Measurements from ENCODE around the gene RAB40C. TPM values are rescaled to one million over a fixed set of nuclear protein-coding genes. Genes with fewer than 3 reads are reported as not detected.
A peak's percentile ranks its signal among the peaks of the same experiment; 100 is the strongest.

Gene RAB40C
- total RNA-seq, 1 donor from 2014 or later: 30.6 TPM

DNA sequence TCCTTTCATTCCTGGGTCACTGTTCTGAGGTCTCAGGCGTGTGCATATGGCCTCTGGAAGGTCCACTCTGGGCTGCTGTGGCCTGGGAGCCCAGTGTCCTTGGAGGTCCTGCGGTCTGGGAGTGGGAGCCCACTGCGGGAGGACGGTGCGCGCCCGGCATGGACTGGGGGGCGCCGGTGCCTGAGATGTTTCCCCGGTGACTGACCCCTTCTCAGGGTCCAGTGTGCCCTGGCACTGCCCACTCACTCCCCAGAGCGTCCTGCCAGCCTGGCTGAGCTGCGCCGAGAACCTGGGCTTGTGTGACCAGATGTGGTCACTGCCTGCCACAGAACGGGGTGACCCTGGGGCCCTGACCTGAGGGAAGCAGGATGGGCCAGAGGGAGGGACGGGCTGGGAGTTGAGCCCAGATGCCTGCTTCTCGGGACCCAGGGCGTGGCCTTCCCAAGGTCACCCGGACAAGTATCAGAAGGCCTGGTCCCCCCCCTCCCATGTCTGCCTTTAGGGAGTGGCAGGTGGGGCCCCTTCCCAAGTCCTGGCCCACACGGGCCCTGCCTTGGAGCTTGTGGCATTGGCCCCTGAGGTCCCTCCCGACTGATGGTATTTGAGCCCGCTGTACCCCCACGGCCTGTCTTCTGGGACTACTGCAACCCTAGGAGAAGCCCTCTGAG is 84.5 kb downstream of the RAB40C start:
- no peak overlapping the region for H3K4me3 Mint-ChIP-seq (ENCODE audit: low read depth)
- H3K36me3 Mint-ChIP-seq (ENCODE audit: insufficient read depth): no peaks in the 10 kb centered on the region
- H3K4me1 Mint-ChIP-seq (ENCODE audit: low read depth): no peaks in the 10 kb centered on the region
- no peak for DNase-seq (ENCODE audit: low spot score, unreplicated experiment)
- peaks cover 4% of the 10 kb centered on the region for H3K27me3 Mint-ChIP-seq
- no peak overlapping the region for H3K27ac Mint-ChIP-seq
- no peaks in the 10 kb centered on the region for H3K9me3 Mint-ChIP-seq (ENCODE audit: low read depth)
- TF ChIP-seq, protein P1, sequence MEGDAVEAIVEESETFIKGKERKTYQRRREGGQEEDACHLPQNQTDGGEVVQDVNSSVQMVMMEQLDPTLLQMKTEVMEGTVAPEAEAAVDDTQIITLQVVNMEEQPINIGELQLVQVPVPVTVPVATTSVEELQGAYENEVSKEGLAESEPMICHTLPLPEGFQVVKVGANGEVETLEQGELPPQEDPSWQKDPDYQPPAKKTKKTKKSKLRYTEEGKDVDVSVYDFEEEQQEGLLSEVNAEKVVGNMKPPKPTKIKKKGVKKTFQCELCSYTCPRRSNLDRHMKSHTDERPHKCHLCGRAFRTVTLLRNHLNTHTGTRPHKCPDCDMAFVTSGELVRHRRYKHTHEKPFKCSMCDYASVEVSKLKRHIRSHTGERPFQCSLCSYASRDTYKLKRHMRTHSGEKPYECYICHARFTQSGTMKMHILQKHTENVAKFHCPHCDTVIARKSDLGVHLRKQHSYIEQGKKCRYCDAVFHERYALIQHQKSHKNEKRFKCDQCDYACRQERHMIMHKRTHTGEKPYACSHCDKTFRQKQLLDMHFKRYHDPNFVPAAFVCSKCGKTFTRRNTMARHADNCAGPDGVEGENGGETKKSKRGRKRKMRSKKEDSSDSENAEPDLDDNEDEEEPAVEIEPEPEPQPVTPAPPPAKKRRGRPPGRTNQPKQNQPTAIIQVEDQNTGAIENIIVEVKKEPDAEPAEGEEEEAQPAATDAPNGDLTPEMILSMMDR (IDR thresholded peaks at IDR 0.05; ENCODE audit: unreplicated experiment): no peak

- no peak for DNase-seq (ENCODE audit: low spot score, unreplicated experiment)
- H3K36me3 Mint-ChIP-seq (ENCODE audit: insufficient read depth): no peaks in the 10 kb centered on the region
- peaks cover 4% of the 10 kb centered on the region for H3K27me3 Mint-ChIP-seq
- H3K9me3 Mint-ChIP-seq (ENCODE audit: low read depth): no peaks in the 10 kb centered on the region
- H3K27ac Mint-ChIP-seq: no peak within 1 kb of the TSS
- H3K4me3 Mint-ChIP-seq (ENCODE audit: low read depth): peak within 1 kb of the TSS; percentile 24
- TF ChIP-seq, protein P1 (IDR thresholded peaks at IDR 0.05; ENCODE audit: unreplicated experiment): no peak
- no peaks in the 10 kb centered on the region for H3K4me1 Mint-ChIP-seq (ENCODE audit: low read depth)
Observed at GRCh38 chr16:674968-675883, 85.4 kb downstream of the RAB40C start, which contains the start of gene RHBDL1. Gene RHBDL1 (plus strand): TSS chr16:675671. CDS start chr16:675791, 120 bp downstream.

GRCh38 chr16:675884-676564 is 86.2 kb downstream of the RAB40C start:
- Mint-ChIP-seq H3K27ac (no peak overlapping the region), H3K27me3 (peaks cover 4% of the 10 kb centered on the region), H3K4me3 (ENCODE audit: low read depth) (no peak overlapping the region), H3K9me3 (ENCODE audit: low read depth) (no peaks in the 10 kb centered on the region), H3K4me1 (ENCODE audit: low read depth) (peaks cover 2% of the 10 kb centered on the region), H3K36me3 (ENCODE audit: insufficient read depth) (no peaks in the 10 kb centered on the region)
- no peak for DNase-seq (ENCODE audit: low spot score, unreplicated experiment)
- TF ChIP-seq, protein P1 (IDR thresholded peaks at IDR 0.05; ENCODE audit: unreplicated experiment): no peak

DNA sequence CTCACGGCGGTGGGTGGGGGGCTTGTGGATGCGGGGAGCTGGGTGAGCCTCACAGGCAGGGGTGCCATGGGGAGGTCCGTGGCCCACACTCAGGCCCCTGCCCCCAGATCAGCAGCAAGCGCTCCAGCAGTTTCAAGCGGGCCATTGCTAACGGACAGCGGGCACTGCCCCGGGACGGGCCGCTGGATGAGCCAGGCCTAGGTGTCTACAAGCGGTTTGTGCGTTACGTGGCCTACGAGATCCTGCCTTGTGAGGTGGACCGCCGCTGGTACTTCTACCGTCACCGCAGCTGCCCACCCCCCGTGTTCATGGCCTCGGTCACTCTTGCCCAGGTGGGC is 86.7 kb downstream of the RAB40C start:
- DNase-seq (ENCODE audit: low spot score, unreplicated experiment): no peak
- Mint-ChIP-seq H3K36me3 (ENCODE audit: insufficient read depth) (no peaks in the 10 kb centered on the region), H3K4me1 (ENCODE audit: low read depth) (peaks cover 5% of the 10 kb centered on the region), H3K27ac (no peak overlapping the region), H3K4me3 (ENCODE audit: low read depth) (no peak overlapping the region), H3K27me3 (peaks cover 4% of the 10 kb centered on the region), H3K9me3 (ENCODE audit: low read depth) (no peaks in the 10 kb centered on the region)
- TF ChIP-seq, protein P1 (IDR thresholded peaks at IDR 0.05; ENCODE audit: unreplicated experiment): no peak

- H3K4me1 Mint-ChIP-seq (ENCODE audit: low read depth): peaks cover 6% of the 10 kb centered on the region
- no peaks in the 10 kb centered on the region for H3K9me3 Mint-ChIP-seq (ENCODE audit: low read depth)
- peaks cover 4% of the 10 kb centered on the region for H3K27me3 Mint-ChIP-seq
- TF ChIP-seq, protein P1 (IDR thresholded peaks at IDR 0.05; ENCODE audit: unreplicated experiment): no peak
- H3K27ac Mint-ChIP-seq: no peak overlapping the region
- H3K36me3 Mint-ChIP-seq (ENCODE audit: insufficient read depth): peaks cover 3% of the 10 kb centered on the region
- no peak for DNase-seq (ENCODE audit: low spot score, unreplicated experiment)
- no peak overlapping the region for H3K4me3 Mint-ChIP-seq (ENCODE audit: low read depth)
Observed at GRCh38 chr16:676913-677312, 87.0 kb downstream of the RAB40C start.

Measured in progenitor cell of endocrine pancreas (in vitro differentiated cells).